Caco-2 (cell line): Measurements from ENCODE around the gene ESRRG. TPM values are rescaled to one million over a fixed set of nuclear protein-coding genes. Genes with fewer than 3 reads are reported as not detected.
A peak's percentile ranks its signal among the peaks of the same experiment; 100 is the strongest.

Experiments used
- BruUV-seq: library from RNA; stranded (reverse); fragments of 400-500 nt; replicated peaks from 2 replicates; lab custom pipeline; 2021; lab: Mats Ljungman, UMichigan
- CTCF ChIA-PET: fragments of 300-600 bp; sonication (Branson Sonifier 250); formaldehyde crosslinking; loops from one replicate; lab custom pipeline; 2022; ENCODE audit warnings: antibody characterized with exemption; lab: Charles Lee
- POLR2A ChIA-PET: fragments of 300-600 bp; sonication (Branson Sonifier 250); formaldehyde crosslinking; loops from one replicate; lab custom pipeline; 2022; ENCODE audit warnings: antibody characterized with exemption; lab: Charles Lee
- DNase-seq, 2 experiments: peaks; one replicate each; pipeline versions ENCODE4 v3.0.0 to v3.0.0-alpha.2; 2020 to 2022
- H3K27me3 ChIP-seq: replicated peaks from 2 replicates; pipeline ENCODE4 v1.6.0; 2011; ENCODE audit warnings: low read length; ENCODE audit not compliant: control insufficient read depth, insufficient read depth
- H3K36me3 ChIP-seq: 2 replicates; pipeline ENCODE4 v1.5.1; 2011; ENCODE audit warnings: low read length; ENCODE audit not compliant: control insufficient read depth, insufficient read depth
- H3K4me1 ChIP-seq: fragments of 250-450 bp; sonication (Bioruptor Pico); 2 replicates; pipeline ENCODE4 v1.5.1; 2020; ENCODE audit warnings: mild to moderate bottlenecking
- H3K4me3 ChIP-seq: 2 replicates; pipeline ENCODE4 v1.5.1; 2011; ENCODE audit warnings: low read depth, mild to moderate bottlenecking, control low read depth, low read length
- H3K9me3 ChIP-seq: fragments of 250-450 bp; sonication (Bioruptor Pico); 2 replicates; pipeline ENCODE4 v1.5.1; 2020; ENCODE audit warnings: mild to moderate bottlenecking, moderate library complexity
- H3K27ac Mint-ChIP-seq: one replicate; pipeline ENCODE4 v1.8.0; 2022; ENCODE audit warnings: mixed read lengths; ENCODE audit not compliant: unreplicated experiment
- H3K27me3 Mint-ChIP-seq: one replicate; pipeline ENCODE4 v1.8.0; 2022; ENCODE audit warnings: mixed read lengths; ENCODE audit not compliant: insufficient read depth, unreplicated experiment
- H3K36me3 Mint-ChIP-seq: one replicate; pipeline ENCODE4 v1.8.0; 2022; ENCODE audit warnings: mild to moderate bottlenecking, mixed read lengths; ENCODE audit not compliant: insufficient read depth, unreplicated experiment
- H3K4me1 Mint-ChIP-seq: one replicate; pipeline ENCODE4 v1.8.0; 2022; ENCODE audit warnings: low read depth, mixed read lengths; ENCODE audit not compliant: unreplicated experiment
- H3K4me3 Mint-ChIP-seq: one replicate; pipeline ENCODE4 v1.8.0; 2022; ENCODE audit warnings: mild to moderate bottlenecking, moderate library complexity, mixed read lengths; ENCODE audit not compliant: unreplicated experiment
- H3K9me3 Mint-ChIP-seq: one replicate; pipeline ENCODE4 v1.8.0; 2022; ENCODE audit warnings: mixed read lengths; ENCODE audit not compliant: unreplicated experiment
- intact Hi-C: fragments of 100-400 bp; cut with micrococcal nuclease; formaldehyde crosslinking; loops from one replicate; pipeline ENCODE4 v1.10.0; 2022; ENCODE audit not compliant: unreplicated experiment
- total RNA-seq: library from RNA; stranded (reverse); gene quantifications from 2 replicates; pipeline ENCODE4 v1.2.3, GENCODE V29; 2022
- TF ChIP-seq, protein P1 (sequence below), 2 experiments: fragments of 200-600 bp in 1 of 2; IDR thresholded peaks; 1 replicate in 1 of 2; 2 replicates in 1 of 2; pipeline versions ENCODE4 v1.5.1 to v1.8.0; 2011 to 2022; ENCODE audit warnings: antibody characterized with exemption in 1 of 2, control low read depth in 1 of 2, inconsistent platforms in 1 of 2, low read depth in 1 of 2, low read length in 1 of 2, mild to moderate bottlenecking in 1 of 2, moderate library complexity in 1 of 2; ENCODE audit not compliant: insufficient read depth in 1 of 2, severe bottlenecking in 1 of 2, unreplicated experiment in 1 of 2

Gene ESRRG
- total RNA-seq, 1 experiment from 2014 or later, result 6.6 TPM

DNA sequence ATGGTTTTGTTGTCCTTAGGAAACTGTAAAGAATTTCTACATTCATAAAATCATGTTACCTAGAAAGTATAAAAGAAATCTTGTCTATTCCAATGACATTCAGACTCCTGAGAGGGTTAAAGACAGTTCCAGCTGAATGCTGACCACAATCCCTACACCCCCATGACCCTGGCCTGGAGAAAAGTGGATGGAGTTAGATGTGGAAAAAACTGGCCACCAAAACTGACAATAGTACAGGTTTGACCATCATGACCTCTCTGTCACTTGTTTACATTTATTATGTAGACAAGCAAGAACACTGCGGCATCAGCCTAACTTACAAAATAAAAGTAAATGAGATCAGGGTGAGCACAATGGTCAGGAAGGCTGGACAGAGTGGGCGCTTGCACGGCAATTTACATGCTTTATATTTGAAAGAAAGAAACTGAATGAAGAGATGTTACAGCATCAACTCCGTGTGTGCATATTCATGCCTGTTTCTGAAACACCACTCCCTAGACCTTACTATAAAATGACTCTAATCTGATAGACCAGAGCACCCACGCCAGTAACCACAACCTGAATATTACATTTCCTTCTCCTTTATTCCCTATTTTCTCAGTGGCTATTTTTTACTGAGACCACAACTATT is 116.0 kb downstream of the ESRRG start:
- CTCF ChIA-PET, result no interaction called here
- POLR2A ChIA-PET, result no interaction called here
- Mint-ChIP-seq H3K9me3 (no peaks in the 10 kb centered on the region), H3K4me3 (no peak overlapping the region), H3K27ac (no peak overlapping the region), H3K27me3 (no peaks in the 10 kb centered on the region), H3K4me1 (peaks cover 43% of the 10 kb centered on the region), H3K36me3 (peaks cover 6% of the 10 kb centered on the region)
- Histone ChIP-seq H3K36me3 (no peaks in the 10 kb centered on the region), H3K9me3 (no peaks in the 10 kb centered on the region), H3K4me3 (no peak overlapping the region), H3K4me1 (peaks cover 40% of the 10 kb centered on the region), H3K27me3 (no peaks in the 10 kb centered on the region)
- no TSS peak for BruUV-seq
- TF ChIP-seq, protein P1, sequence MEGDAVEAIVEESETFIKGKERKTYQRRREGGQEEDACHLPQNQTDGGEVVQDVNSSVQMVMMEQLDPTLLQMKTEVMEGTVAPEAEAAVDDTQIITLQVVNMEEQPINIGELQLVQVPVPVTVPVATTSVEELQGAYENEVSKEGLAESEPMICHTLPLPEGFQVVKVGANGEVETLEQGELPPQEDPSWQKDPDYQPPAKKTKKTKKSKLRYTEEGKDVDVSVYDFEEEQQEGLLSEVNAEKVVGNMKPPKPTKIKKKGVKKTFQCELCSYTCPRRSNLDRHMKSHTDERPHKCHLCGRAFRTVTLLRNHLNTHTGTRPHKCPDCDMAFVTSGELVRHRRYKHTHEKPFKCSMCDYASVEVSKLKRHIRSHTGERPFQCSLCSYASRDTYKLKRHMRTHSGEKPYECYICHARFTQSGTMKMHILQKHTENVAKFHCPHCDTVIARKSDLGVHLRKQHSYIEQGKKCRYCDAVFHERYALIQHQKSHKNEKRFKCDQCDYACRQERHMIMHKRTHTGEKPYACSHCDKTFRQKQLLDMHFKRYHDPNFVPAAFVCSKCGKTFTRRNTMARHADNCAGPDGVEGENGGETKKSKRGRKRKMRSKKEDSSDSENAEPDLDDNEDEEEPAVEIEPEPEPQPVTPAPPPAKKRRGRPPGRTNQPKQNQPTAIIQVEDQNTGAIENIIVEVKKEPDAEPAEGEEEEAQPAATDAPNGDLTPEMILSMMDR (IDR thresholded peaks at IDR 0.05; ENCODE audit: insufficient read depth in 1 of 2, low read depth in 1 of 2, low read length in 1 of 2, severe bottlenecking in 1 of 2, unreplicated experiment in 1 of 2), result no peak
- no peak for DNase-seq
- intact Hi-C loops, result no loop called here

DNA sequence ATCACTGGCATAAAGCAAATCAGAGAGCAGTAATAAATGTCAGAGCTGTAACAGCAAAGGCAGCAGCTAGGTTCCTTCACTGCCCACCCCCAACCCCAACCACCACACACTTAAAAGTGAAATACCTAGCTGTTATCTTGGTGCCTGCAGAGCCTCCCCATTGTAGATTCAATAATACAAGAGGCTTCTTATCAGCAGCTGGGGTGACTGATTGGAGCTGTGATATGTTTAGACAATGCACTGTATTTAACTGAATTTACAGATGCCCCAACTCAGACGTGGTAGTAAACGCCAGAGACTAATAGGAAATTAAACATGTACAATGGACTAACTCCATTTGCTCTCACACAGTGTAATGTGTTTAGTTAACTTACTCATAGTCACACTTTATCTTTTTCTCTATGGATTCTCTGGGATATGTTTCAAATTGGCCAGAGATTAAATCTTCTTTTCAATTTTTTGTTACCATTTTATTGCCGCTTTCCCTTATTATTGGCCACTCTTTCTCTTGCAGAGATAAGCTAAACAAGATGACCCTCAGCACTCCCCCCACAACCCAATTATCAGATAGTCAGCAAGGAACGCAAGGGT is 117.1 kb downstream of the ESRRG start:
- no peak overlapping the region for H3K4me3 ChIP-seq
- DNase-seq, result peak; percentile 50 to 69
- intact Hi-C loops, result loop anchor here (1.0 kb wide), 1 partner anchor 216 kb away; no protein-coding TSS in a partner anchor
- ChIA-PET POLR2A (no interaction called here), CTCF (no interaction called here)
- Mint-ChIP-seq H3K27ac (no peak overlapping the region), H3K36me3 (peaks cover 9% of the 10 kb centered on the region), H3K4me3 (peak overlapping the region; percentile 13), H3K27me3 (no peaks in the 10 kb centered on the region), H3K9me3 (no peaks in the 10 kb centered on the region), H3K4me1 (peaks cover 34% of the 10 kb centered on the region)
- TF ChIP-seq, protein P1 (IDR thresholded peaks at IDR 0.05; ENCODE audit: insufficient read depth in 1 of 2, low read depth in 1 of 2, low read length in 1 of 2, severe bottlenecking in 1 of 2, unreplicated experiment in 1 of 2), result no peak
- BruUV-seq, result no TSS peak
- H3K9me3 ChIP-seq, result no peaks in the 10 kb centered on the region
- H3K4me1 ChIP-seq, result peaks cover 48% of the 10 kb centered on the region
- H3K36me3 ChIP-seq, result no peaks in the 10 kb centered on the region
- H3K27me3 ChIP-seq, result no peaks in the 10 kb centered on the region

DNA sequence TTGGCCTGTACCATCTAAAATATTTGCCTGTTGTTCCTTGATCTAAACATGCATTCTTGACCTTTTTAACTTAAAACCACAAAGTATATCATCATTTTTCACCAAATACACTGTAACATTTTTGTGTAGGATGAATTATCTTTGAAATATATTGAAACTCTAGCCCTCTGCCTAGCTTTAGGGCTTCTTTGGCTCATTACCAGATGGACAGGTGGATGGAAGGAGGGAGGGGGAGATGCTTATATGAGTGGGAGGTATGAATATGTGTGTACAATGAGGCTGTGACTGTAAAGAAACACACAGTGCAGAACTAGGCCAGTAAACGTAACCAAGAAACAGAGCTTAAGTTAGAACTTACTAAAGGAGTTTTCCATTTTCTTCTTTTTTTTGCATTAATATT is 118.5 kb downstream of the ESRRG start:
- TF ChIP-seq, protein P1 (IDR thresholded peaks at IDR 0.05; ENCODE audit: insufficient read depth in 1 of 2, low read depth in 1 of 2, low read length in 1 of 2, severe bottlenecking in 1 of 2, unreplicated experiment in 1 of 2), result no peak
- intact Hi-C loops, result loop anchor here (5.0 kb wide), 1 partner anchor 48 kb away; no protein-coding TSS in a partner anchor
- Histone ChIP-seq H3K36me3 (no peaks in the 10 kb centered on the region), H3K9me3 (no peaks in the 10 kb centered on the region), H3K27me3 (no peaks in the 10 kb centered on the region), H3K4me3 (no peak overlapping the region), H3K4me1 (peaks cover 54% of the 10 kb centered on the region)
- Mint-ChIP-seq H3K27ac (no peak overlapping the region), H3K9me3 (no peaks in the 10 kb centered on the region), H3K4me1 (peaks cover 39% of the 10 kb centered on the region), H3K27me3 (no peaks in the 10 kb centered on the region), H3K4me3 (no peak overlapping the region), H3K36me3 (peaks cover 12% of the 10 kb centered on the region)
- ChIA-PET CTCF (no interaction called here), POLR2A (interaction anchor here (0.6 kb wide), 1 partner anchor 76 kb away, joined by 4 read pairs; no protein-coding TSS in a partner anchor)
- no peak for DNase-seq
- no TSS peak for BruUV-seq
